Heart left ventricle (tissue), 13 donors: ENCODE measurements around the gene SAMD11.
"Not testable (repeated sequence)": the region's sequence is repeated elsewhere in the genome, so short reads cannot be mapped to it uniquely, and the experiment has no call there.

Experiments used
- POLR2A ChIP-seq, 2 donors: fragments of 450-650 bp; IDR thresholded peaks; one replicate each; pipeline ENCODE4 v1.6.1; 2017; ENCODE audit warnings: antibody characterized with exemption in 2 of 2, mild to moderate bottlenecking in 2 of 2, moderate library complexity in 2 of 2
- TF ChIP-seq, protein P1 (sequence below), 12 donors: fragments of 200-600 bp; sonication (generic) in 4 of 12; IDR thresholded peaks; one replicate each; pipeline versions ENCODE4 v1.5.0 to v1.8.0; 2018 to 2022; ENCODE audit warnings: antibody characterized with exemption in 12 of 12, mild to moderate bottlenecking in 5 of 12
- donor health status: ischemic (EF 13 %, LVEDD 7.1; RV severe dilation, severe dysfunction).
- donor health status: DM: no; HTN: yes; CAD: no.
- donor health status: DM: no; HTN: no; CAD: no.
- donor health status: ischemic (EF 25% LVEDD 6.9; RV normal size, moderate dysfunction).
- donor health status: ischemic (EF 25% LVEDD 5.7; RV mildly dilated, moderate dysfunction).
- donor health status: ischemic (EF 35%, LVEDD 5.7; RV mildly dilated, moderate dysfunction).
- donor health status: nonischemic (EF 11% LVEDD 7.7; RV severe dilation, severe dysfunction).
- donor health status: DM: yes; HTN: yes; CAD: no.
- donor health status: PGD.
- donor health status: ischemic (EF 29% LVEDD 5.4; RV normal size, mild dysfunction).
- donor health status: nonischemic (EF 23%, LVEDD 6.1; RV moderate dilation, normal function).

DNA sequence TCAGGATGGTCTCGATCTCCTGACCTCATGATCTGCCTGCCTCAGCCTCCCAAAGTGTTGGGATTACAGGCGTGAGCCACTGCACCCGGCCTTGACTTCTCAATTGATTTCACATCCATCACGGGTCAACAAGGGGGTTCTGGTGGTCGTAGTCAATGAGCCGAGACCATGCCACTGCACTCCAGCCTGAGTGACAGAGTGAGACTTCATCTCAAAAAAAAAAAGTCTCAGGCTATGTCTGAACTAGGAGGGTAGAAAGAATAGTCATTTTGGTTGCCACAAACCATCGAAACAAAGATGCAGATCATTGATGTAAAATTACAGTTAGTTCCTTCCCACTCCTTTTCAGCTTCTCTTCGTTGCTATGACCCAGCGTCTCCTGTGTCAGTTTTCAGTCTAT lies 33.5 kb upstream of the SAMD11 start:
- not testable (repeated sequence) for TF ChIP-seq POLR2A (IDR thresholded peaks at IDR 0.05)
- TF ChIP-seq, protein P1, sequence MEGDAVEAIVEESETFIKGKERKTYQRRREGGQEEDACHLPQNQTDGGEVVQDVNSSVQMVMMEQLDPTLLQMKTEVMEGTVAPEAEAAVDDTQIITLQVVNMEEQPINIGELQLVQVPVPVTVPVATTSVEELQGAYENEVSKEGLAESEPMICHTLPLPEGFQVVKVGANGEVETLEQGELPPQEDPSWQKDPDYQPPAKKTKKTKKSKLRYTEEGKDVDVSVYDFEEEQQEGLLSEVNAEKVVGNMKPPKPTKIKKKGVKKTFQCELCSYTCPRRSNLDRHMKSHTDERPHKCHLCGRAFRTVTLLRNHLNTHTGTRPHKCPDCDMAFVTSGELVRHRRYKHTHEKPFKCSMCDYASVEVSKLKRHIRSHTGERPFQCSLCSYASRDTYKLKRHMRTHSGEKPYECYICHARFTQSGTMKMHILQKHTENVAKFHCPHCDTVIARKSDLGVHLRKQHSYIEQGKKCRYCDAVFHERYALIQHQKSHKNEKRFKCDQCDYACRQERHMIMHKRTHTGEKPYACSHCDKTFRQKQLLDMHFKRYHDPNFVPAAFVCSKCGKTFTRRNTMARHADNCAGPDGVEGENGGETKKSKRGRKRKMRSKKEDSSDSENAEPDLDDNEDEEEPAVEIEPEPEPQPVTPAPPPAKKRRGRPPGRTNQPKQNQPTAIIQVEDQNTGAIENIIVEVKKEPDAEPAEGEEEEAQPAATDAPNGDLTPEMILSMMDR (IDR thresholded peaks at IDR 0.05), result not testable (repeated sequence)
